B cell (primary cell): Measurements from ENCODE around the gene ZNF687. TPM values are rescaled to one million over a fixed set of nuclear protein-coding genes. Genes with fewer than 3 reads are reported as not detected.

ENCODE experiments used
- ATAC-seq: fragments of 200-7000 bp; cut with Tn5 transposase; one replicate; pipeline ENCODE4 v1.10.0; 2021; ENCODE audit warnings: low read depth, mild to moderate bottlenecking, moderate number of reproducible peaks, moderate library complexity
- CTCF ChIA-PET: fragments of 350-600 bp; sonication (Branson Sonifier 250); formaldehyde crosslinking; loops from one replicate; lab custom pipeline; 2021; ENCODE audit warnings: antibody characterized with exemption, inconsistent platforms; lab: Charles Lee
- POLR2A ChIA-PET: fragments of 350-600 bp; sonication (Branson Sonifier 250); formaldehyde crosslinking; loops from one replicate; lab custom pipeline; 2021; ENCODE audit warnings: antibody characterized with exemption; lab: Charles Lee
- DNase-seq: peaks from one replicate; pipeline ENCODE4 v3.0.0; 2013
- H2AFZ ChIP-seq: 2 replicates; pipeline ENCODE4 v1.6.1; 2012; ENCODE audit warnings: mild to moderate bottlenecking, low read depth, low read length; ENCODE audit not compliant: insufficient read depth, poor library complexity, severe bottlenecking
- H3K27ac ChIP-seq, 2 donors: 1 replicate in 1 of 2; 2 replicates in 1 of 2; pipeline ENCODE4 v1.5.1; 2012 to 2013; ENCODE audit warnings: low read length in 2 of 2, mild to moderate bottlenecking in 2 of 2, moderate library complexity in 1 of 2
- H3K27me3 ChIP-seq, 4 experiments: fragments of 200-600 bp in 1 of 4; sonication (generic) in 1 of 4; replicated peaks in 1 of 4; 1 replicate in 2 of 4; 2 replicates in 2 of 4; pipeline versions ENCODE4 v1.6.1 to v1.7.0; 2013 to 2016; ENCODE audit warnings: low read length in 3 of 4, mild to moderate bottlenecking in 2 of 4, mixed read lengths in 1 of 4, moderate library complexity in 1 of 4; ENCODE audit not compliant: insufficient read depth in 4 of 4, control insufficient read depth in 3 of 4; ENCODE audit errors: control extremely low read depth in 1 of 4
- H3K36me3 ChIP-seq, 2 experiments: replicated peaks in 1 of 2; 1 replicate in 1 of 2; 2 replicates in 1 of 2; pipeline versions ENCODE4 v1.6.1 to v1.7.1; 2013; ENCODE audit warnings: low read length in 1 of 2; ENCODE audit not compliant: insufficient read depth in 2 of 2, control insufficient read depth in 1 of 2; ENCODE audit errors: control extremely low read depth in 1 of 2, extremely low read depth in 1 of 2
- H3K4me1 ChIP-seq, 2 donors: fragments of 200-600 bp in 1 of 2; sonication (generic) in 1 of 2; 1 replicate in 1 of 2; 2 replicates in 1 of 2; pipeline versions ENCODE4 v1.5.1 to v1.6.1; 2013 to 2017; ENCODE audit warnings: low read length in 2 of 2; ENCODE audit not compliant: control insufficient read depth in 2 of 2, insufficient read depth in 2 of 2
- H3K4me2 ChIP-seq: replicated peaks from 2 replicates; pipeline ENCODE3; 2012; ENCODE audit warnings: mild to moderate bottlenecking, low read depth, low read length; ENCODE audit not compliant: poor library complexity, severe bottlenecking
- H3K4me3 ChIP-seq, 5 experiments: fragments of 200-600 bp in 1 of 5; sonication (generic) in 1 of 5; 1 replicate in 3 of 5; 2 replicates in 2 of 5; pipeline versions ENCODE4 v1.5.1 to v1.7.0; 2011 to 2016; ENCODE audit warnings: low read length in 4 of 5, mild to moderate bottlenecking in 4 of 5, low read depth in 2 of 5, control low read depth in 1 of 5, moderate library complexity in 1 of 5; ENCODE audit not compliant: insufficient read depth in 1 of 5; ENCODE audit errors: control extremely low read depth in 1 of 5, extremely low read depth in 1 of 5
- H3K79me2 ChIP-seq: fragments of 200-600 bp; sonication (generic); one replicate; pipeline ENCODE4 v1.6.0; 2016; ENCODE audit warnings: low read length; ENCODE audit not compliant: control insufficient read depth, insufficient read depth
- H3K9ac ChIP-seq: fragments of 200-600 bp; sonication (generic); 2 replicates; pipeline ENCODE4 v1.6.1; 2017; ENCODE audit warnings: mild to moderate bottlenecking, low read length, moderate library complexity
- H3K9me3 ChIP-seq, 3 donors: one replicate each; pipeline versions ENCODE4 v1.6.1 to v1.7.1; 2013; ENCODE audit warnings: low read length in 2 of 3; ENCODE audit not compliant: control insufficient read depth in 2 of 3, insufficient read depth in 1 of 3; ENCODE audit errors: control extremely low read depth in 1 of 3
- H4K20me1 ChIP-seq: 2 replicates; pipeline ENCODE4 v1.6.0; 2012; ENCODE audit warnings: mild to moderate bottlenecking, low read length; ENCODE audit not compliant: insufficient read depth, control insufficient read depth, poor library complexity, severe bottlenecking
- H3K27ac Mint-ChIP-seq: one replicate; pipeline ENCODE4 v1.8.0; 2021; ENCODE audit warnings: mixed read lengths
- H3K27me3 Mint-ChIP-seq: one replicate; pipeline ENCODE4 v1.8.0; 2021; ENCODE audit warnings: mixed read lengths
- H3K4me1 Mint-ChIP-seq: one replicate; pipeline ENCODE4 v1.8.0; 2021; ENCODE audit warnings: mixed read lengths
- H3K4me3 Mint-ChIP-seq: one replicate; pipeline ENCODE4 v1.8.0; 2021; ENCODE audit warnings: mixed read lengths
- H3K9me3 Mint-ChIP-seq: one replicate; pipeline ENCODE4 v1.8.0; 2022; ENCODE audit warnings: mixed read lengths; ENCODE audit not compliant: insufficient read depth
- CTCF ChIP-seq: fragments of 200-600 bp; IDR thresholded peaks from one replicate; pipeline ENCODE4 v1.8.0; 2022; ENCODE audit warnings: antibody characterized with exemption, mild to moderate bottlenecking
- EZH2 ChIP-seq: IDR thresholded peaks from 2 replicates; pipeline ENCODE4 v1.6.1; 2012; ENCODE audit warnings: borderline replicate concordance, low read depth, mild to moderate bottlenecking, moderate library complexity, low read length; ENCODE audit not compliant: insufficient read depth, poor library complexity, severe bottlenecking
- WGBS: methylation state at CpG from one replicate; pipeline ENCODE4 v1.1.5; 2013; ENCODE audit warnings: missing lambda C conversion rate; ENCODE audit not compliant: insufficient coverage; 5-methylcytosine and 5-hydroxymethylcytosine counted together
- intact Hi-C: fragments of 100-400 bp; cut with micrococcal nuclease; formaldehyde crosslinking; loops from one replicate; pipeline ENCODE4 v1.10.0; 2022
- polyA plus RNA-seq: library from polyadenylated mRNA; depleted of rRNA; stranded (reverse); fragments of >200 nt; gene quantifications from 2 replicates; pipeline ENCODE4 v1.2.3, GENCODE V29; 2012
- total RNA-seq, 2 donors: library from RNA; stranded (reverse); fragments of 120-200 nt in 1 of 2; gene quantifications; 1 replicate in 1 of 2; 2 replicates in 1 of 2; pipeline versions ENCODE4 v1.2.3 to v1.2.4, GENCODE V29; 2013 to 2022

ZNF687 gene
- total and polyA plus RNA-seq, 2 donors (not counting 1 experiment from before 2014, with no cell fraction given): 29.1 to 49.6 TPM

- H3K27ac ChIP-seq: no peak overlapping the region
- 80% methylated on average over 2 of the region's 2 CpGs for WGBS
- POLR2A ChIA-PET: interaction anchor here (0.6 kb wide), 1 partner anchor 50 kb away, joined by 5 read pairs; no protein-coding TSS in a partner anchor
- peaks cover 0 to 4% of the 10 kb centered on the region in 2 donors for H3K4me1 ChIP-seq
- Mint-ChIP-seq H3K4me1 (peaks cover 9% of the 10 kb centered on the region), H3K9me3 (no peaks in the 10 kb centered on the region), H3K4me3 (no peak overlapping the region), H3K27ac (no peak overlapping the region), H3K27me3 (no peaks in the 10 kb centered on the region)
- H3K79me2 ChIP-seq: peaks cover 14% of the 10 kb centered on the region
- H3K4me2 ChIP-seq: no peak overlapping the region
- TF ChIP-seq EZH2 (no peak), CTCF (no peak)
- H3K9me3 ChIP-seq: no peaks in the 10 kb centered on the region
- no peak for DNase-seq
- intact Hi-C loops: no loop called here
- no peaks in the 10 kb centered on the region for H3K27me3 ChIP-seq
- no peak overlapping the region for H3K4me3 ChIP-seq
- peaks cover 29% of the 10 kb centered on the region for H4K20me1 ChIP-seq
- no peak overlapping the region for H2AFZ ChIP-seq
- H3K9ac ChIP-seq: no peak overlapping the region
- peaks cover 7 to 94% of the 10 kb centered on the region in 2 experiments for H3K36me3 ChIP-seq
- CTCF ChIA-PET: interaction anchor here (0.9 to 1.2 kb wide), 4 partner anchors 10 to 196 kb away, joined by 4 to 5 read pairs (median 4); no protein-coding TSS in a partner anchor
- ATAC-seq: no peak
Measured at GRCh38 chr1:151294742-151295462, 12.8 kb downstream of the ZNF687 start.

GRCh38 chr1:151309811-151310323, 27.8 kb downstream of the ZNF687 start:
- no peak overlapping the region for H3K9ac ChIP-seq
- H2AFZ ChIP-seq: no peak overlapping the region
- intact Hi-C loops: no loop called here
- Mint-ChIP-seq H3K27ac (peak overlapping the region; percentile 4), H3K9me3 (no peaks in the 10 kb centered on the region), H3K27me3 (no peaks in the 10 kb centered on the region), H3K4me3 (no peak overlapping the region), H3K4me1 (peaks cover 18% of the 10 kb centered on the region)
- H3K27me3 ChIP-seq: no peaks in the 10 kb centered on the region
- H3K4me2 ChIP-seq: no peak overlapping the region
- H3K27ac ChIP-seq: no peak overlapping the region
- no peak for DNase-seq
- no peak for ATAC-seq
- WGBS: 99% methylated on average over 5 of the region's 7 CpGs
- H3K4me3 ChIP-seq: no peak overlapping the region
- CTCF ChIA-PET: interaction anchor here (1.4 to 7.8 kb wide), 4 partner anchors 8 to 31 kb away, joined by 3 to 45 read pairs (median 12); partner anchors contain the start of gene PI4KB
- H4K20me1 ChIP-seq: peaks cover 40% of the 10 kb centered on the region
- POLR2A ChIA-PET: interaction anchor here (0.6 kb wide), 1 partner anchor 18 kb away, joined by 3 read pairs; no protein-coding TSS in a partner anchor
- peaks cover 0 to 95% of the 10 kb centered on the region in 2 experiments for H3K36me3 ChIP-seq
- TF ChIP-seq EZH2 (no peak), CTCF (no peak)
- no peaks in the 10 kb centered on the region for H3K4me1 ChIP-seq
- H3K79me2 ChIP-seq: peaks cover 50% of the 10 kb centered on the region
- no peaks in the 10 kb centered on the region for H3K9me3 ChIP-seq
